Upper lobe of left lung (tissue), 4 donors: Measurements from ENCODE around the gene SPOCK3.

Source experiments
- CTCF ChIP-seq, 6 experiments: fragments of 450-650 bp in 4 of 6; fragments of 200-600 bp in 2 of 6; sonication (generic) in 2 of 6; IDR thresholded peaks; one replicate each; pipeline ENCODE4 v1.5.1; 2016 to 2019; ENCODE audit warnings: antibody characterized with exemption in 6 of 6
- EP300 ChIP-seq, 4 donors: sonication (generic); formaldehyde crosslinking; IDR thresholded peaks; one replicate each; pipeline ENCODE4 v1.5.1; 2017; ENCODE audit warnings: antibody characterized with exemption in 4 of 4, control low read depth in 2 of 4
- POLR2A ChIP-seq, 4 donors: fragments of 450-650 bp; IDR thresholded peaks; one replicate each; pipeline ENCODE4 v1.5.1; 2016 to 2017; ENCODE audit warnings: antibody characterized with exemption in 4 of 4, mild to moderate bottlenecking in 2 of 4
- POLR2AphosphoS5 ChIP-seq, 2 donors: sonication (generic); formaldehyde crosslinking; IDR thresholded peaks; one replicate each; pipeline ENCODE4 v1.5.1; 2017; ENCODE audit warnings: antibody characterized with exemption in 2 of 2

- TF ChIP-seq CTCF (IDR thresholded peaks at IDR 0.05): no peak
- TF ChIP-seq POLR2A (IDR thresholded peaks at IDR 0.05): no peak
- TF ChIP-seq POLR2AphosphoS5 (IDR thresholded peaks at IDR 0.05): no peak
- no peak for TF ChIP-seq EP300 (IDR thresholded peaks at IDR 0.05)
These were observed 17.5 kb downstream of the SPOCK3 start for GRCh38 chr4:167216783-167217182.
